ENCODE measurements around the gene SOD2. TPM values are rescaled to one million over a fixed set of nuclear protein-coding genes. Genes with fewer than 3 reads are reported as not detected.

Gene SOD2
- total RNA-seq, 1 donor from 2014 or later, result 64.0 TPM

- Histone ChIP-seq H3K9ac (ENCODE audit: low read length) (no peak overlapping the region), H3K9me3 (ENCODE audit: insufficient read depth, low read depth, low read length) (no peaks in the 10 kb centered on the region), H3K36me3 (ENCODE audit: insufficient read depth, low read length) (no peaks in the 10 kb centered on the region), H3K27me3 (ENCODE audit: insufficient read depth, low read length) (no peaks in the 10 kb centered on the region), H3K4me1 (ENCODE audit: insufficient read depth, low read length) (no peaks in the 10 kb centered on the region), H2AFZ (ENCODE audit: low read depth, low read length) (no peak overlapping the region), H3K4me2 (ENCODE audit: low read length) (no peak overlapping the region), H3K27ac (ENCODE audit: low read depth, low read length) (no peak overlapping the region), H3K79me2 (ENCODE audit: insufficient read depth, low read length) (no peaks in the 10 kb centered on the region), H4K20me1 (ENCODE audit: insufficient read depth, low read length) (no peaks in the 10 kb centered on the region), H3K4me3 (ENCODE audit: insufficient read depth, low read depth, low read length) (no peak overlapping the region)
- no peak for TF ChIP-seq CTCF (IDR thresholded peaks at IDR 0.05; ENCODE audit: insufficient read depth, low read depth, low read length)
- no peak for TF ChIP-seq EZH2 (IDR thresholded peaks at IDR 0.05; ENCODE audit: insufficient read depth, low read length)
- H3K4me1 Mint-ChIP-seq (ENCODE audit: low read depth, unreplicated experiment), result peaks cover 7% of the 10 kb centered on the region
- FAIRE-seq (no peak), DNase-seq (ENCODE audit: low read depth) (no peak)
- no peaks in the 10 kb centered on the region for H3K27me3 Mint-ChIP-seq (ENCODE audit: low read depth, unreplicated experiment)
- H3K36me3 Mint-ChIP-seq (ENCODE audit: low read depth, unreplicated experiment), result no peaks in the 10 kb centered on the region
- no peak overlapping the region for H3K4me3 Mint-ChIP-seq (ENCODE audit: unreplicated experiment)
- no peak overlapping the region for H3K27ac Mint-ChIP-seq (ENCODE audit: unreplicated experiment)
- H3K9me3 Mint-ChIP-seq (ENCODE audit: unreplicated experiment), result peaks cover 2% of the 10 kb centered on the region
These were observed 42.7 kb downstream of the SOD2 start for GRCh38 chr6:159650314-159650713.

GRCh38 chr6:159649441-159649840 is 43.6 kb downstream of the SOD2 start:
- peak; percentile 13 for FAIRE-seq

More at GRCh38 chr6:159649441-159649840, 43.6 kb downstream of the SOD2 start:
- H3K27me3 ChIP-seq (ENCODE audit: insufficient read depth, low read length), result no peaks in the 10 kb centered on the region
- Mint-ChIP-seq H3K9me3 (ENCODE audit: unreplicated experiment) (peaks cover 2% of the 10 kb centered on the region), H3K27me3 (ENCODE audit: low read depth, unreplicated experiment) (no peaks in the 10 kb centered on the region), H3K27ac (ENCODE audit: unreplicated experiment) (no peak overlapping the region), H3K4me3 (ENCODE audit: unreplicated experiment) (no peak overlapping the region), H3K36me3 (ENCODE audit: low read depth, unreplicated experiment) (no peaks in the 10 kb centered on the region), H3K4me1 (ENCODE audit: low read depth, unreplicated experiment) (no peaks in the 10 kb centered on the region)
- no peaks in the 10 kb centered on the region for H3K36me3 ChIP-seq (ENCODE audit: insufficient read depth, low read length)
- no peak overlapping the region for H2AFZ ChIP-seq (ENCODE audit: low read depth, low read length)
- no peak overlapping the region for H3K27ac ChIP-seq (ENCODE audit: low read depth, low read length)
- H3K4me3 ChIP-seq (ENCODE audit: insufficient read depth, low read depth, low read length), result no peak overlapping the region
- no peak for TF ChIP-seq EZH2 (IDR thresholded peaks at IDR 0.05; ENCODE audit: insufficient read depth, low read length)
- no peak for TF ChIP-seq CTCF (IDR thresholded peaks at IDR 0.05; ENCODE audit: insufficient read depth, low read depth, low read length)
- H4K20me1 ChIP-seq (ENCODE audit: insufficient read depth, low read length), result no peaks in the 10 kb centered on the region
- DNase-seq (ENCODE audit: low read depth), result no peak
- no peaks in the 10 kb centered on the region for H3K4me1 ChIP-seq (ENCODE audit: insufficient read depth, low read length)
- H3K9me3 ChIP-seq (ENCODE audit: insufficient read depth, low read depth, low read length), result no peaks in the 10 kb centered on the region
- no peaks in the 10 kb centered on the region for H3K79me2 ChIP-seq (ENCODE audit: insufficient read depth, low read length)
- H3K4me2 ChIP-seq (ENCODE audit: low read length), result no peak overlapping the region
- H3K9ac ChIP-seq (ENCODE audit: low read length), result no peak overlapping the region

All from astrocyte (in vitro differentiated cells and primary cell).